D341Med (cell line): ENCODE results near the gene SMARCAL1.
"Not testable (repeated sequence)": the region's sequence is repeated elsewhere in the genome, so short reads cannot be mapped to it uniquely, and the experiment has no call there.

ENCODE experiments used
- DNase-seq: peaks from one replicate; pipeline ENCODE4 v3.0.0; 2012; ENCODE audit warnings: low spot score

Gene SMARCAL1

GRCh38 chr2:216412022-216412999 lies at the start of gene SMARCAL1:
Gene SMARCAL1, plus strand, starts transcription at chr2:216412484. Its CDS starts 2,221 bp downstream, at chr2:216414705.
- peak; percentile 93 for DNase-seq

DNA sequence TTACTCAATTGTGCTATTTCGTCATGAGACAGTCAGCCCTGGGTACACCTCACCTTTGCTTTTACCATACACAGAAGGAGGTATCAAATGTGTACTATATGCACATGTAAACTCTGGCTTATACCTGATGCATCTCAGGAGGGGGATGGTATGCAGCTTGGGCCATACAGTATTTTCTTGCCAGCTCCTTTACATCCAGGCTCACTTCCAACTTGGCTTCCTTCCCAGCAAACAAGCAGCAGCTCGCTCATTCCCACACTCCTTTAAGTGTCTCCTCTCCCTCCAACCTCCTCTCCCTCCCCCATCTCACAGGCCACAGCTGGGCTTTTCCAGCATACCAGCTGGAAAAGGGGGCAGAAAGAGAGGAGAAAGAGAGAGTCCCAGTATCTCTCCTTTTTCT lies 49.6 kb upstream of the SMARCAL1 start:
- no peak for DNase-seq

DNA sequence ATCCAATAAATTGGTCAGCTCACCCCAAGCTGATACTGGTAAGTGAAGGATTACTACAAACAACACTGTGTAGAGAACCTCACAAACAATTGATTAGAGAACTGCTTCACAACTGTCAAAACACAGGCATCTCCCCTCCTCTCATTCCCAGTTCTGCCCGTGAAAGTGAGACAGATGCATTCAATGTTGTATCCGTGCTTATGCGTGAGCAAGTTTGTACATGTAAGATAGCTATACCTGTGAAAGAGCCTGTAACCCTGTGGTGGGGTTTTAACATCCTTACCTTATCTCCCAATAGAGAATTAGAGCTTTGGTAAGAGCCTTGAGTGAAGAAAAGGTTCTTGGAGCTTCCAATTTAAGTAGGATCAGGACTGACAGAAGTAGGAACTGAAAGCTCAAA lies 49.1 kb upstream of the SMARCAL1 start:
- no peak for DNase-seq

GRCh38 chr2:216365518-216365917 lies 46.8 kb upstream of the SMARCAL1 start:
- DNase-seq = no peak

DNA sequence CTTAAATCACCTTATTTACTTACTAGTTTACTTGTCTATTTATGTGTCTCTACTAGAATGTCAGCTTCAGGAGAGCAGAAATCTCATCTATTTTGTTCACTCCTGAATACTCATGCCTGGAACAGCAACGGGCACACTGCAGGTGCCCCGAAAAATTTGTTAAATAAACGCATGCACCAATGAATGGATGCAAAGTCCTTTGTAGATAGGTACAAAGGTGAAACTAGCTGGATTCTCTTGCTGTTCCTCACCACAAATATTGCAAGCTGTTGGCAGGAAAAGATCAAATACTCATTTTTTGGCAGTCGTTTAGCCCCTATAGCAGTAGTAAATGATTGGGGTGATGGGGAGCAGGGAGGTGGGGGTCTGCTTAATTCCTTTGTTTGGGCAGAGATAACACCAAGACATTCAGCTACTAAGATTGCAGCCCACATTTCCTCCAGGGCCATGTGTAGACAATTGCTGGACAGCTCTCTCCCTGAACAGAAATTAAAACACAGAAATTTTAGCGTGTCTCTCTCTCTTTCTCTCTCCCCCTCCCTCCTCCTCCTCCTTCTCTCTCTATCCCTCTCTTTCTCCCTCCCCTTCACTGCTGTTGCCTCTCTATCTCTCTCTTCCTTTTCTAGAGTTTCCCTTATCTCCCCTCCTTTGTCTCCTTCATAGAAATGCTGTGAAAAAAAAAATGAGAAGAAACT lies 45.4 kb upstream of the SMARCAL1 start:
- DNase-seq = no peak

- DNase-seq = peak; percentile 29
These were observed 42.5 kb upstream of the SMARCAL1 start for GRCh38 chr2:216369821-216370220.

DNA sequence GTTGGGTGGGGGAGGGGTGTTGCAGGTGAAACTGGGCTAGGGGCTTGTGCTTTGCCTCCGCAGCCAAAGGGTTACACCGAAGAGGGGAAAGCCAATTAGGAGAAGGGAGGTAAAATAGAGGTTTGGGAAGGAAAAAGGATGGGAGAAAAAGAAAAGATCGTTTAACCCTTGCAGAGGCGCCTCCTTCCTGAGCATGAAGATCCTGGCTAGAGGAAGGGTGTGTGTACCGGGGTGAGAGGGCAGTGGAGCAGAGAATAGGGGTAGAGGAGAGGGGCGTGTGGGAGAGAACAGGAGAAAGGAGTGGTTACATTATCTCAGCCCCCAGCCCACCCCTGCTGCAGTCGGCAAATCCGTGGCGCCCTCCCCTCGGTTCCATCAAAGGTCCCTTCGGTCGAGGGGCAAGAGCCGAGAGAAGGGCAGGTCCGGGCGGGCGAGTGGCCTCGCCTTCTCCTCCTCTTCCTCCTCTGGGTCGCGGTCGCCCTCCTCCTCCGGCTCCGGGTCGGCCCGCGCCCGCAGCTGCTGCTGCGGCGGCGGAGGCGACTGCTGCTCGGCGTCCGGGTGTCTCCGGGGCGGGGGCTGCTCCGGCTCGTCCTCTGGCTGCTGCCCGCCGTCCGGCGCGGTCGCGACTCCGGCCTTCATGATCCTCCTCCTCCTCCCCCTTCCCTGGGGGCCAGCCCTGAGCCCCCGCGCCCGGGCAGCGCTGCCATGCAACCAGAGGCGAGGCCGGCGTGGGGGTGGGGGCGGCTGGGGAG lies 41.1 kb upstream of the SMARCAL1 start:
- peak; percentile 66 for DNase-seq

DNA sequence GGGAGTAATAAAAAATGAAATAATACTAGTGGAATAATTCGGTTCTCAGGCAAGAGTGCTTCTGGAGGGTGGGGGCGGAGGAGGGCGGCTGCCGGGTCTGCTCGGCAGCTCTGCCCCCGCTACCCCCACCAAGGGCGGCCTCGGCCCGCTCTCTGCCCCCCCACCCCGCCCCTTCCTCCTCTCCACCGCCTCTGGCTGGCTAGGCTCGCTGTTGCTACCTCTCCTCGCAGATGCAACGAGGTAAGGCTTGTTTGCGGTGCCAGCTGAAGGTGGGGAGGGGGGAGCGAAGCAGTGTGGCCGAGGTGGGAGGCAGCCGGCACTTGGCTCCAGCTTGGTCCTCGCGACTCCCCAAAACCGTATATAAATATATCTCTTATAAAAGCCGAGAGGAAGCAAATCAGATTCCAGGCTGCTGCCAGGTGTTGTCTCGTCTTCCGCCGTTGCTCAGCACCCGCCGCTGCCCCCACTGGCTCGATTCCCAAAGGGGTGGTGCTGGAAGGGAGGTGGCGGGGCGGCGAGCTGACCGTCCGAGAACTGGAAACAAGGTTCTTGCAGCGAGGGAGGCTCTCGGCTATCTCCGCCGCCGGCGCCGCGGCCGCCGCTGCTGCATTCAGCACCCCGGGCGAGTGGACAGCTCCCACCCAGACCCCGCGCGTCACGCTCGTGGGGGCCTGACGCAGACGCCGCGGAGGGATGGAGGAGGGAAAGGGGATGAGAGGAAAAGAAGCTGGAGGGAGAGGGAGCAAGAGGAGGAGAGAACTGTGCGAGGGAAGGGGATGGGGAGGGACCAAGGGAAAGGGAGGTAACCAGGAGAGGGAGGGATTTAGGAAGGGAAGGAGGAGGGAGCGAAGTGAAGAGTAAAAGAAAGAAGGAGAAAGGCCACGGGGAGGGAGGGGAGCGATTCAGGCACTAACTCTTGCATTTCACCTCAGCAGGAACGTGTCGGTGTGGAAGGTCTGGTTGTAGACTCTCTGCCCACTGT lies 40.3 kb upstream of the SMARCAL1 start, which contains the start of gene MARCHF4:
MARCHF4 (minus strand) TSS at position 763 of the 982 bp plus-strand sequence. CDS start 2,223 bp downstream, outside the sequence.
- peak; percentile 64 for DNase-seq

DNA sequence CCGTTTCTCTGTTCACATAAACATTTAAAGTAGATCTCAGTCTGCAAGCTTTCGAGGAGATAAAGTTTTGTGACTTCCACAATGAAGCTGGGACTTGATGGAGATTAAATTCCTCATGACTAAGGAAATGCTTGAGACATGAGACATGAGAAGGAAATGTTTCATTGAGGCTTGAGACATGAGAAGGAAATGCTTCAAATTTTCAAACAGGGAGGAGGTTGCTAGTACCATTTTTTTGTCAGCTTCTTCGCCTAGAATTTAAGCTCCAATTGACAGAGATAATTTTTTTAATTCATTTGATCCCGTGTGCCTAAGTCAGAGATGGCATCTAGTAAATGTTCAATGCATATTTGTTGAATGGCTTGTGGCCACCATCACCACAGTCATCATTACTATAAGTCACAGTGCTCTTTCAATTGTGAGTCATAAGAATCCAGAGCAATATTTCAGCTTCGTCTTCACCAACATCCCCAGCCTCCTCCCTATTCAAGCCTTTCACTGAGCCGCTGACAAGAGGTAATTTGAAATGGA lies 39.5 kb upstream of the SMARCAL1 start:
- DNase-seq = no peak

GRCh38 chr2:216373896-216374295 lies 38.4 kb upstream of the SMARCAL1 start:
- DNase-seq = no peak

DNA sequence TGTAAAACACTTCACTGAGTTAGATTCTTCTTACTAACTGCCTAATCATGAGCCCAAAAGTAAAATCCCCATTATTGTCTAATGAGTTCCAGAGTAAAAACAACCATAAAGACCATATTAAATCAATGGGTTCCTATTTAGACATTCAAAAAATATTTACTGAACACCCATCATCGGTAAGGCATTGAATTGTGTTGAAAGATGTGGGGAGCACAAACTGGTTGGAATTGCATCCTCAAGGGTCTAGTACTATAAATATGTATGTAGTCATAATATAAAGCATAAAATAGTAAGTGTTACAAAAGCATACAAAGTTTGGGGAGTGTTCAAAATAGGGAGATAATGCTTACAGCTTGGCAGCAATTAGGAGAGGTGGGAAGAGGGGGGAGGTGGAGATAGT lies 37.0 kb upstream of the SMARCAL1 start:
- no peak for DNase-seq

GRCh38 chr2:216379977-216380376 lies 32.3 kb upstream of the SMARCAL1 start:
- DNase-seq = no peak

DNA sequence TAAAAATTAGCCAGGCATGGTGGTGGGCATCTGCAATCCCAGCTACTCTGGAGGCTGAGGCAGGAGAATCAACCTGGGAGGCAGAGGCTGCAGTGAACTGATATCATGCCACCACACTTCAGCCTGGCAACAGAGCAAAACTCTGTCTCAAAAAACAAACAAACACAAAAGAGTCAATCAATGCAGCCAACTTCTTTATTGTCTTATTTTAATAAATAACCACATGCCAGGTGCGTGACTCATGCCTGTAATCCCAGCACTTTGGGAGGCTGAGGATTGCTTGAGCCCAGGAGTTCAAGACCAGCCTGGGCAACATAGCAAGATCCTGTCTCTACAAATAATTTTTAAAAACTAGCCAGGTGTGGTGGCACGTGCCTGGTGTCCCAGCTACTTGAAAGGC lies 27.9 kb upstream of the SMARCAL1 start:
- DNase-seq = not testable (repeated sequence)

GRCh38 chr2:216385478-216385877 lies 26.8 kb upstream of the SMARCAL1 start:
- no peak for DNase-seq

GRCh38 chr2:216387262-216387661 lies 25.0 kb upstream of the SMARCAL1 start:
- no peak for DNase-seq

- DNase-seq = no peak
These were observed 24.0 kb upstream of the SMARCAL1 start for GRCh38 chr2:216388046-216388884.

GRCh38 chr2:216389570-216389969 lies 22.7 kb upstream of the SMARCAL1 start:
- no peak for DNase-seq

GRCh38 chr2:216391401-216391800 lies 20.9 kb upstream of the SMARCAL1 start:
- DNase-seq = no peak

GRCh38 chr2:216392018-216392562 lies 20.2 kb upstream of the SMARCAL1 start:
- DNase-seq = no peak
